Fibroblast of lung (primary cell): ENCODE data around the gene RPL11.

Experiments used
- CTCF ChIP-seq, 2 donors: IDR thresholded peaks in 1 of 2; conservative IDR thresholded peaks in 1 of 2; 1 replicate in 1 of 2; 2 replicates in 1 of 2; pipeline ENCODE4 v1.5.1; 2011 to 2012; ENCODE audit warnings: low read length in 2 of 2, control low read depth in 1 of 2, inconsistent platforms in 1 of 2, low read depth in 1 of 2, mild to moderate bottlenecking in 1 of 2
- EZH2 ChIP-seq: IDR thresholded peaks from 2 replicates; pipeline ENCODE4 v1.5.1; 2012; ENCODE audit warnings: low read length, control low read depth, mild to moderate bottlenecking; ENCODE audit errors: missing control alignments

- peak; percentile 35 to 62 for TF ChIP-seq CTCF (conservative IDR thresholded peaks at IDR 0.05 in 1 of 2, IDR thresholded peaks at IDR 0.05 in 1 of 2; ENCODE audit: low read depth in 1 of 2, low read length in 2 of 2)
- TF ChIP-seq EZH2, result no peak
These were observed 26.9 kb downstream of the RPL11 start for GRCh38 chr1:23718482-23718881.
